GM19023 (cell line): ENCODE results near the gene ACOT13.
A peak's percentile ranks its signal among the peaks of the same experiment; 100 is the strongest.
"Not testable (repeated sequence)": the region's sequence is repeated elsewhere in the genome, so short reads cannot be mapped to it uniquely, and the experiment has no call there.

Experiments
- ATAC-seq: cut with Tn5 transposase; IDR thresholded peaks from one replicate; pipeline ENCODE4 v1.9.1; 2021; ENCODE audit warnings: mild to moderate bottlenecking, moderate library complexity; ENCODE audit not compliant: unreplicated experiment

ACOT13 gene

DNA sequence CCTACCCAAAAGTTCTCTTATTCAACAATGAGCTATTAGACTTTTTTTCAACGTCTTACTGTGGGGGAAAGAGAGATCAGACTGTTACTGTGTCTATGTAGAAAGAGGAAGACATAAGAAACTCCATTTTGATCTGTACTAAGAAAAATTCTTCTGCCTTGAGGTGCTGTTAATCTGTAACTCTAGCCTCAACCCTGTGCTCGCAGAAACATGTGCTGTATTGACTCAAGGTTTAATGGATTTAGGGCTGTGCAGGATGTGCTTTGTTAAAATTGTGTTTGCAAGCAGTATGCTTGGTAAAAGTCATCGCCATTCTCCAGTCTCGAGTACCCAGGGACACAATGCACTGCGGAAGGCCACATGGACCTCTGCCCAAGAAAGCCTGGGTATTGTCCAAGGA lies 5.1 kb upstream of the ACOT13 start:
- ATAC-seq = not testable (repeated sequence)

DNA sequence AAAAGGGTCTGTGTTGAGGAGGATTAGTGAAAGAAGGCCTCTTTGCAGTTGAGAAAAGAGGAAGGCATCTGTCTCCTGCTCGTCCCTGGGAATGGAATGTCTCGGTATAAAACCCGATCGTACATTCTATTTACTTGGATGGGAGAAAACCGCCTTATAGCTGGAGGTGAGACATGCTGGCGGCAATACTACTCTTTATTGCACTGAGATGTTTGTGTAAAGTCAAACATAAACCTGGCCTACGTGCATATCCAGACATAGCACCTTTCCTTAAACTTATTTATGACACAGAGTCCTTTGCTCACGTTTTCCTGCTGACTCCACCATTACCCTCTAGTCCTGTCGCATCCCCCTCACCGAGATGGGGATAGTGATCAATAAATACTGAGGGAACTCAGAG lies 4.6 kb upstream of the ACOT13 start:
- no peak for ATAC-seq

DNA sequence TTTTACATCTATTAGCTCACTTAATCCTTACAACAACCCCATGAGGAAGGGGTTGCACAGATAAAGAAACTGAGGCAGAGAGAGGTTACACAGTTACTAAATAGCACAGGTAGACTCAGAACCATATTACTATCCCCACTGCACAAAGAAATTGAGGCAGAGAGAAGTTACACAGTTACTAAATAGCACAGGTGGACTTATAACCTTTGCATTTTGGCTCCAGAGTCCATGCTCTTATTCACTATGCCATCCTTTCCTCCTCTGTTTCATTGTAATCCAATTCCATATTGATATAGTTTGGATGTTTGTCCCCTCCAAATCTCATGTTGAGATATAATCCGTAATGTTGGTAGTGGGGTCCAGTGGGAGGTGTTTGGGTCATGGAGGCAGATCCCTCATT lies 3.7 kb upstream of the ACOT13 start:
- ATAC-seq = no peak

DNA sequence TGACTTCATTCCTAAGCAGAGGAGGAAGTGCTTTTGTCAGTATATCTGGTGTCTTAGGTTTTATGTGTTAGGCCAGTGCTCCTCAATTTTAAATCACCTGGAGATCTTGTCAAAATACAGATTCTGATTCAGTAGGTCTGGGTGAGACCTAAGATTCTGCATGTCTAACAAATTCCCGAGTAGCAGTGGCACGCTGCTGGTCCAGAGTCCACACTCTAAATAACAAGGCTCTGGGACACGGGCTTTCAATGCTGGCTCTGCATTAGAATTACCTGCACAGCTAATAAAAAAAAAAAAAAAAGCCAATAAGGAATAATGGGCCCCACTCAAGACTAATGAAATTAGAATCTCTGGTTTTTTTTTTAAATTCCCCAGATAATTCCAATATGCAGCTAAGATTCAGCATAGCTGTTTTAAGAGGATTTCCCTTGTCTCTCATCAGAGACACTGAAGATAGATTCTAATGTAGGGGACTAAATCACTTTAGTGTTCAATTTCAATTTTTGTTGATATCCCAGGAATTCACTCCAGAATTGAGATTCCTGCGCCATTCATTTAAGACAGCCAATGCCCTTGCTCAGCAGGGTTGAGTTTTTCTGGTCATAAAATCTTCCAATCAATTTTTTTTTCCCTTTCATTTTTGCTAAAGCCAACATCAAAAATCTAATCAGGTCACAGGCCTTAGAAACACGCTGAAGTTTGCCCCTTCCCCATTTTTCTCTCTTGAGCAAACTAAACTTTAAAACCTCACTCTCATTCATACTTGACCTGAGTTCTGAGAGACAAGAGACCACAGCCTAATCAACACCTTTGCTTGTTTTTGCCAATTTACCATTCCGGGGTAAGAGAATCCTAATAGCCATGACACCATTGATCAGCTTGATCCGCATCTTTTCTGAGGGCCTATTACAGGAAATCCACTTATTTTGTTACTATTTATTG lies 2.6 kb upstream of the ACOT13 start:
- no peak for ATAC-seq

DNA sequence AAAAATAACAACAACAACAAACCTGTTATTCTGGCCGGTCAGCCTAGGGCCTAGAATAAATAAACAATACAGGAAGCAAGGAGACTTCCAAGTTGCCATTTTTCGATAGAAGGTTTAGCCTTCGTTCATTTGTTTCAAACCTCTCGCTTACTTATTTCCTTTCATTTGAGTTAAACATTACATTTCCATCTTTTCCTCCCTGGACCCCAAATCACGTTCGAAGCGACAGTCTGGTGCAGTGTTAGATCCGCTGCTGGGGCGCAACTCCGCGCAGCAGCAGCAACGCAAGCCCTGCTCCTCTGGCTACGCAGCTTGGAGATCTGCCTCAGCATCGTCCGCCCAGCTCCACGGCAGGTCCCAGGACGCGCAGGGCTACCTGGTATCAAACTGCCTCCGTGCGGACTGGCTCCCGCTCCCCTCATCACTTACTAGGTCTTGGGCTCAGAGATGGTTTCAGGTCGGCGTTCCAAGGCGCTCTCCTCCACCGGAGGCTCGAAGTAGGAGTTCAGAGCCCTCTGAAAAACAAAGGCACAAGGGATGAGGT lies 708 bp upstream of the ACOT13 start:
- ATAC-seq = peak; percentile 41

DNA sequence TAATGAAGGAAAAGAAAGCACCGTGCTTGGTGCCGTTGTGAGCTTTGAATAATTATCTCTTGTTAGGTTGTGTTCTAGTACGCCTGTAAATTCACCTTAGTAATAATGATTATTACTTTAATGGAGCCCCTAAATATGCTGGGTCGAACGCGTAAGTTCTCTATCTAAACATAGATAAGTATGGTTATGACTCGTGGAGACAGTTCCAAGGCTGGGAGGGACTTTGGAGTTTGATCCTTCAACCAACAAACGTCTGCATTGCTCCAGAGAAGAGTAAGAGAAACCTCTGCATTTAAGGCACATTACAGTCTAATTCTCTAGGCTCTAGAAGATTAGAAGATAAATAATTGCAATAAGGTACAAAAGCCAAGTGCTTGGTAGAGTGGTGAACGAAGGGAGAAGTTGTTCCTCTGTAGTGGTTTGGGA lies 514 bp downstream of the ACOT13 start:
- ATAC-seq = no peak

DNA sequence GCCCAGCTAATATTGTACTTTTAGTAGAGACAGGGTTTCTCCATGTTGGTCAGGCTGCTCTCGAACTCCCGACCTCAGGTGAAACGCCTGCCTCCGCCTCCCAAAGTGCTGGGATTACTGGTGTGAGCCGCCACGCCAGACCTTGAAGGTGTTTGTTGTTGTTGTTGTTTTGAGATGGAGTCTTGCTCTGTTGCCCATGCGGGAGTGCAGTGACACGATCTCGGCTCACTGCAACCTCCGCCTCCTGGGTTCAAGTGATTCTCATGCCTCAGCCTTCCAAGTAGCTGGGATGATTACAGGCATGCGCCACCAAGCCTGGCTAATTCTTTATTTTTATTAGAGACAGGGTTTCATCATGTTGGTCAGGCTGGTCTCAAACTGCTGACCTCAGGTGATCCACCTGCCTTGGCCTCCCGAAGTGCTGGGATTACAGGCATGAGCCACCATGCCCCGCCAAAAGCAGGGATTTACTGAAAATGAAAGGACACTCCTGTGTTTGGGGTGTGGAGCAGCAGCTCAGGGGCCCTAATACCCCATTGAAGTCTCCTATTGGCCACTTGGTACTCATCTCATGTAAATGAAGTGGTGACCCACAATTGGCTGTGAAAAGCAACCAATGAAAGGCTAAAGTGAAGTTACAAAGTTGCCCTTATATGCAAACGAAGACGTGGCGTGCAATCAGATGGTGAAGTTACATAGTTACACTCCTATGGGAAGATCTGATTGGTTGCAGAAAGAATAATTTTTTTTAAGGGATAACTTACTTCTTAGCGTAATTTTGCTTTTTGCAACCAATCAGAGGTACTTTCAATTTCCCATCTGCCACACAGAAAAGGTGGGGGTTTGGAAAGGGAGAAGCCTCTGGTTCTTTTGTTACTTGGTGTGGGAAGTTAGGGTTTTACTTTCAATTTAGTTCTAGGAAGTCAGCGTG lies 1.5 kb downstream of the ACOT13 start:
- not testable (repeated sequence) for ATAC-seq

DNA sequence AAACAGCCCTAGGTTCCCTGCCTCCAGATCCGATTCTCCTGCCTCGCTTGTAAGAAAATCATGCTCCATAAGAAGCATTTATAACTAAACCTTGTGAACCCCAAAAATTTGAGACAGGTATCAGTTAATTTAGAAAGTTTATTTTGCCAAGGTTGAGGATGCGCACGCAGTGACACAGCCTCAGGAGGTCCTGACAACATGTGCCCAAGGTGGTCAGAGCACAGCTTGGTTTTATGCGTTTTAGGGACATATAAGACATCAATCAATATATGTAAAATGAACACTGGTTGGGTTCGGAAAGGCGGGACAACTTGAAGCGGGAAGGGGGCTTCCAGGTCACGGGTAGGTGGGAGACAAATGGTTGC lies 2.1 kb downstream of the ACOT13 start:
- no peak for ATAC-seq

DNA sequence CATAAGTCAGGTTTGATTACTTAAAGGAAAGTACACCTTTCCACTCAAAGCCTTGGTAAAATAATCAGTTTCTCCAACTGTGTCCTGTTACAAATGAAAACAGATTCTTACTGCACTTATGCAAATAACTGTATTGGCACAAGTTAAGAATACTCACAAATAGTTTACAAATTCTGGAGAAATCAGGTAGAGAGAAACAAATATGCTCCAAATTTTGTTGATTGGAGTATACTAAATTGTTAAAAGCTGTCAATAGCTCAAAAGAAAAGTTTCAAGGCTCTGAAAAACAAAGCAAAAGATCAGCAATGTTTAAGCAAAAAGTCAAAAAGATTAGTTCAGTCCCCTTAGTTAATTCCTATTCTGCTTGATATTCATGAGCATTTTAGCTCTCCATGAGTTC lies 3.6 kb downstream of the ACOT13 start:
- ATAC-seq = not testable (repeated sequence)

DNA sequence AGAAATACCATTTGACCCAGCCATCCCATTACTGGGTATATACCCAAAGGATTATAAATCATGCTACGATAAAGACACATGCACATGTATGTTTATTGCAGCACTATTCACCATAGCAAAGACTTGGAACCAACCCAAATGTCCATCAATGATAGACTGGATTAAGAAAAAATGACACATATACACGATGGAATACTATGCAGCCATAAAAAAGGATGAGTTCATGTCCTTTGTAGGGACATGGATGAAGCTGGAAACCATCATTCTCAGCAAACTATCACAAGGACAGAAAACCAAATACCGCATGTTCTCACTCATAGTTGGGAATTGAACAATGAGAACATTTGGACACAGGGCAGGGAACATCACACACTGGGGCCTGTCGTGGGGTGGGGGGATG lies 4.2 kb downstream of the ACOT13 start:
- ATAC-seq = not testable (repeated sequence)

DNA sequence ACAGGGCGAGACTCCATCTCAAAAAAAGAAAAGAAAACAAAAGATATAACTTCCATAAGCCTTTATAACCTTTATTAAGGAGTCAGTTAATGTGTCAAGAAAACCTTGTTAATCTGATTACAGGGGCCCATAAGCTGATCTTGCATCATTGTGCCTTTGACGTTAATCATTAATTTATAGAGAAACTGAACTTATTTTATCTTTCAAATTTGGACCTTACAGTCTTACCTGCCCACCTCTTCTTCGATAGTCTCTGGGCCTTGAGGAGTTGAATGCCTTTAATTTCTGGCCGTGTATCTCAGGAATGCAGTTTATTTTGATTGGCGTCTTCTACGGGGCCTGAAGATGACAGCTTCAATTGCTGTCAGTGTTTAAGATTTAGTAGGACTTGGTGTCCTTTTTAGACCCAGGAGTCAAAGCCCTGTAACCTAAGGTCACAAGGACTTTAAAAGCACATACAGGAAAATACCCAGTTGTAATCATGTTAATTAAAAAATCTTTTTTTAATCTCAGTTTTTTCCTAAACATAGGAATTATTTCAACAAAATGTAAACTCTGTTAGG lies 5.8 kb downstream of the ACOT13 start:
- ATAC-seq = no peak

DNA sequence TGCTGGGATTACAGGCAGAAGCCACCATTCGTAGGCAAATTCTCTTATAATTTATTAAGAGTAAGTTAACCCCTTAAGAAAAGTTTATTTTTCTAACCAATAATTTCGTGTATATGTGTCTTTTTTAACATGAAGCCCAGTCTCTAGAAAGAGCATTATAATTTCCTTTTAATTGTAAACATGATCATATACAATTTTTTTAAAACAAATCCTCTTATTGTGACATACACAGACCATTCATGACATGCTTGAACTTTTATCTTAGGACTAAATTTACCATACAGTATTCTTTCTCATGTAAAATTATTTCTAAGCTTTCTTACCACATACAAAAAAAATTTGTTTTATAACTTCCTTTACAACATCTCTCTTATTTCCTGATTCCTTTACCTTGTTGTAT lies 6.7 kb downstream of the ACOT13 start:
- no peak for ATAC-seq

DNA sequence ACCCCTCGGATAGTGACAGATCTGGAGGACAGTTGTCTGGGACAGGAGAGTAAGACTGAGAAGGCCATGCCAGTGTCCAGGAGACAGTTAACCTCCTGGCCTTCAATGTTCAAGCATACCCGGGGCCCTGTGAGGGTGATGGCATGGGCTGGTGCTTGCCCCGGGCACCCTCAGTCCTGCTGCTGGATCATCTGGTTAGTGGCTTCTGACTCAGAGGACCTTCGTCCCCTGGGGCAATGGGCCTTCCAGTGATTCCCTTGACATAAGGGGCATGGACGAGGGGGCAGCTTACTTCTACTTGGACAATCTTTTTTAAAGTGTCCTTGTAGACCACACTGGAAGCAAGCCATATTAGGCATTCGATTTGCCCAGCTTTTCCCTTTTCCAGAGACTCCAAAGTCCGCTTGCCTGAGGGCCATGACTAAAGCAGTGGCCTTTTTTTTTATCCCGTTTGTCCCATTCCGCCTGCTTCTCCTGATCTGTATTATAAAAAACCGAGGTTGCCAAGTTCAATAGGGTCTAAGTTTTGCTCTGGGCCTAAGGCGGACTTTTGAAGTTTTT lies 12.0 kb downstream of the ACOT13 start:
- not testable (repeated sequence) for ATAC-seq

DNA sequence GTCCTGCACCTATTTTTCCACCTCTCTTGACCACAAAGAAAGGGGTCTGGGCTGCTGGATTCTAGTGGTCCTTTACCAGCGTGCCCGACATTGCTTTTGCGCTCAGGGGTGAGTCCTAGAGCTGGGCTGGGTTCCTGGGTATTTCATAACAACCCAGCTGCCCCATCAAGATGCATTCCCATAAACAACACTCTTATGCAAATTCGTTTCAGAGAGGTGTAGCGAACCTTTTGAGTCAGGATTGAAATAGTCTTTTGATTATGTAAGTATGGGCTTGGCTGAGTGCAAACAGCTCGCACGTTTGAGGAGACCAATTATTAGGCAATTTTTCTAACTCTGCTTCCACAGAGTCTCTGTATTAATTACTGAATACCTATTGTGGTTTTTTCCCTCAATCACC lies 13.7 kb downstream of the ACOT13 start:
- no peak for ATAC-seq

DNA sequence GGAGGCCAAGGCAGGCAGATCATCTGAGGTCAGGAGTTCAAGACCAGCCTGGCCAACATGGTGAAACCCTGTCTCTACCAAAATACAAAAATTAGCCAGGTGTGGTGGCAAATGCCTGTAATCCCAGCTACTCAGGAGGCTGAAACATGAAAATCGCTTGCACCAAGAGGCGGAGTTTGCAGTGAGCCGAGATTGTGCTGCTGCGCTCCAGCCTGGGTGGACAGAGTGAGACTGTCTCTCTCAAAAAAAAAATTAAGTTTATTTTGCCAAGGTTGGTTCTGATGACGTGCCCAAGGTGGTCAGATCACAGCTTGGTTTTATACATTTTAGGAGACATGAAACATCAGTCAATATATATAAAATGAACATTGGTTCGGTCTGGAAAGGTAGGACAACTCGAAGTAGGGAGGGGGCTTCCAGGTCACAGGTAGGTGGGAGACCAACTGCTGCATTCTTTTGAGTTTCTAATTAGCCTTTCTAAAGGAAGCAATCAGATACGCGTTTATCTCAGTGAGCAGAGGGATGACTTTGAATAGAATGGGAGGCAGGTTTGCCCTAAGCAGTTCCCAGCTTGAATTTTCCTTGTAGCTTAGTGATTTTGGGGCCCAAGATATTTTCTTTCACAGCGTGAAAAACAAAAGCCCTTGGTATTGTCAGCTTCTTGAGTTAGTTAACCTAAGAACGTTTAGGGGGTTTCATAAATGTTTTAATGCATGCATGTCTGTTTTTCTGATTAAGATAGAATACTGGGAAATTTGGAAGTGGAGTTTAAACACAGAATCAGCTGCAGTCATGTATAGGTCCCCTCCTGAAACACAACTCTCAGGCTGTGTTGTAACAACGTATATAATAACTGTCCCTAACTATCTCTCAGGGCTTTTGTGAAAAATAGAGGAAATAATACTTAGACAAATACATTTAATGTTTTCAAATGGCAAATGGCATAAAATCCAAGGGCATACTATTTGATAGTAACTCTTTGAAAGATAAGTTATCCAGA lies 16.7 kb downstream of the ACOT13 start:
- no peak for ATAC-seq

DNA sequence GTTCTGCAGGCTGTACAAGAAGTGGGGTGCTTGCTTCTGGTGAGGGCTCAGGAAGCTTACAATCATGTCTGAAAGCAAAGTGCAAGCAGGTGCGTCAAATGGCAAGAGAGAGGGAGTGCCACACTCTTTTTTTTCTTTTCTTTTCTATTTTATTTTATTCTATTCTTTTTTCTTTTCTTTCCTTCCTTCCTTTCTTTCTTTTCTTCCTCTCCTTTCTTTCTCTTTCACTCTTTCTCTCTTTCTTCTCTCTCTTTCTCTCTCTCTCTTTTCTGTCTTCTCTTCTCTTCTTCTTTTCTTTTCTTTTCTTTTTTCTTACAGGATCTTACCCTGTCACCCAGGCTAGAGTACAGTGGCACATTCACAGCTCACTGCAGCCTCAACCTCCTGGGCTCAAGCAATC lies 19.5 kb downstream of the ACOT13 start:
- ATAC-seq = no peak

DNA sequence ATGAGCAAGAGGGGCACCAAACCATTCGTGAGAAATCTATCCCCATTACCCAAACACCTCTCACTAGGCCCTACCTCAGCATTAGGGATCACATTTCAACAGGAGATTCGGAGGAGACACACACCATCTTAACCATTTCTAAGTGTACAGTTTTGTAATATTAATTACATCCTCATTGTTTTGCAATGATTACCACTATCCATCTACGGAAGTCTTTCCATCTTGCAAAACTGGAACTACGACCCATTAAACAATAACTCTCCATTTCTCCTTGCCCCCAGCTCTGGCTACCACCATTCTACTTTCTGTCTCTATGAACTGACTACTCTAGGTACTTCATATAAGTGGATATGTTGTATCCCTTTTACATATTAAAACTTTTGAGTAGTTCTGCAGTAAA lies 20.1 kb downstream of the ACOT13 start:
- ATAC-seq = no peak

DNA sequence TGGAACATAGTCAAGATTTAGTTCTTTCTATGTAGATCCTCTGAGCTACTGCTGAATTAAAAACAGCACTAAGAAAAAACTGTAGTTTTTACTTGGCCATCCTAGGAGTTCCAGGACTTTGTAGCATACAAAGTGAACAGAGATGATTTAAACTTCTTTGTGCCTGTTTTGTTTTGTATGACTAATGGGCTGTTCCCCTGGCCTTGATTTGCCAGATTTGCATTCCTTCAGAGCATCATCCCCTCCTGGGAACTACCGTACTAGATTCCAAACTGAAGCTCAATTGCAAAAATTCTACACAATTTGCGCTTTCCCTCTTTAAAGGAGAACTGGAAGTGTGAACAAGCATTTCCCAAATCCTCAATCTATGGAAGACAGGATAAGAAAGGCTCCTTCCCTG lies 23.1 kb downstream of the ACOT13 start:
- ATAC-seq = no peak

DNA sequence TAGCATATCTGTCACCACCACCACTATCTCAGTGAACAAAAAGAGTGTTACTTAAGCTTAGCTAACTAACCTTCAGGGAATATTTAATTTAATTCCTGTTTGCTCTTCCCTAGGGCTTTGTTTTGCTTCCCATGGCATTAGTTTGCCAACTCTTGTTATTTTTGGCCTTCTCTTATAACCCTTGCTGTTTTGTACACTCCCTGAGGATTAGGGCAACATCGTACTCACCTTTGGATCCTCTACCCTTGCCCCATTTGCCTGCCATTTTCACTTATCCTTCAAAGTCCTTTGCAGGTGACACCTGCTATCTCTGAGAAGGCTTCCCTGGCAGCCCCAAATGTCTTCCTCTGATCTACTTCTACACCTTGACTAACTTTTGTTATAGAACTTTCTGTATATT lies 23.7 kb downstream of the ACOT13 start:
- no peak for ATAC-seq

DNA sequence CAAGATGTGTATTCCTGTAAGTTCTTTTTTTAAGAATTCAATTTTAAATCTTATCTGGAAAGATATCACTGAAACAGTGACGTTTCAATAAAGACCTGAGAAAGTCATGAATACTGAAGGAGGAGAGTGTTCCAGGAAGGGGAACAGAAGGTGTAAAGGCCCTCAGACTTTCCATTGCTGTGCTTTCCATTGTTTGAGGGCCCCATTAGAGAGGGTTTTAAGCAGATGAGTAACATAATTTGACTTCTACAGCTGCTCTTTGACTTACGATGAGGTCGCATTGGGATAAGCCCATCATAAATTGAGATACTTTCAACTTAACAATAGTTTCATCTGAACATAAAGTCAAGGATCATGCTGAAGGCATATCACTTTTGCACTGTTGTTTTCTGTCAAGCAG lies 24.7 kb downstream of the ACOT13 start:
- ATAC-seq = no peak
